ENCODE measurements around the gene USP25.
A peak's percentile ranks its signal among the peaks of the same experiment; 100 is the strongest.

The USP25 gene

GRCh38 chr21:15794277-15794912, 64.6 kb downstream of the USP25 start:
- H3K27ac ChIP-seq: no peak overlapping the region; the same call in 1 of the 2 replicates
- no peaks in the 10 kb centered on the region for H3K9me3 ChIP-seq (ENCODE audit: low read depth, low read length)
- peaks cover 8% of the 10 kb centered on the region; the same call in 1 of the 2 replicates for H3K36me3 ChIP-seq (ENCODE audit: insufficient read depth, low read length)
- DNase-seq (ENCODE audit: low read depth, low spot score): no peak
- TF ChIP-seq FOXP2 (optimal IDR thresholded peaks at IDR 0.05; ENCODE audit: control extremely low read depth, extremely low read length, insufficient read depth) (no peak), POLR2AphosphoS5 (IDR thresholded peaks at IDR 0.05; ENCODE audit: borderline replicate concordance, low read depth, low read length) (no peak), EZH2 (IDR thresholded peaks at IDR 0.05) (no peak)
- H3K9ac ChIP-seq (ENCODE audit: insufficient read length): no peak overlapping the region
- H3K4me3 ChIP-seq: no peak overlapping the region

- TF ChIP-seq EZH2 (IDR thresholded peaks at IDR 0.05): no peak
- TF ChIP-seq FOXP2 (optimal IDR thresholded peaks at IDR 0.05; ENCODE audit: control extremely low read depth, extremely low read length, insufficient read depth): no peak
- TF ChIP-seq POLR2AphosphoS5 (IDR thresholded peaks at IDR 0.05; ENCODE audit: borderline replicate concordance, low read depth, low read length): no peak
- Histone ChIP-seq H3K9me3 (ENCODE audit: low read depth, low read length) (no peaks in the 10 kb centered on the region), H3K4me3 (no peak overlapping the region), H3K9ac (ENCODE audit: insufficient read length) (no peak overlapping the region), H3K27ac (no peak overlapping the region), H3K36me3 (ENCODE audit: insufficient read depth, low read length) (peaks cover 15% of the 10 kb centered on the region; the same call in 1 of the 2 replicates)
- DNase-seq (ENCODE audit: low read depth, low spot score): no peak
Measured at GRCh38 chr21:15795533-15795932, 65.8 kb downstream of the USP25 start.

DNA sequence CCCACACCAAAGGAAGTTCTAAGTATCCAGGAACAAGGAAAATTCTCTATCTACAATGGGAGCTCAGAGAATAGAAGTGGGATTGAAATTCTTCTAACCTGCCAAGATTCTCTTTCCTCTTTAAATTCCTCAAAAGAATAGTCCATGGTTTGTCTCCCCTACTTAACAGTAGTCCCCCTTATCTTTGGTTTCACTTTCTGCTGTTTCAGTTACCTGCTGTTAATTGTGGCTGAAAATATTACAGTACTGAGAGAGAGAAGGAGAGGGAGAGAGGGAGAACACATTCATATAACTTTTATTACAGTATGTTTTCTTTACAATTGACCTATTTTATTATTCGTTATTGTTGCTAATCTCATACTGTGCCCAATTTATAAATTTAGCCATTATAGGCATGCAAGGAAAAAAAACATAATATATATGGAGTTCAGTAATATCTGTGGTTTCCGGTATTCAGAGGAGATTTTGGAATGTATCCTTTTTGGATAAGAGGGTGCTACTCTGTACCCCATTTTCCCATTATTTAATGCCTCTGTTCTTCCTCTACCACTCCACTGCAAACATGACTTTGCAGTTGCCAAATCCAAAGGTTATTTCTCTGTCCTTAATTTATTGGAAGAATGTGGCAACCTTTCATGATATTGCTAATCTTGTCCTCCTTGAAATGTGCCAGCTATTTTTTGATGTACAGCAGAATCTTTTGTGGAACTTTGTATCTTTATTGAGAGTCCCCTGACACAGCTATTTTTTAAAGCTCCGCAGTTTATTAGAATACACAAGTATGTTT, 68.0 kb downstream of the USP25 start:
- DNase-seq (ENCODE audit: low read depth, low spot score): peak; percentile 12

DNA sequence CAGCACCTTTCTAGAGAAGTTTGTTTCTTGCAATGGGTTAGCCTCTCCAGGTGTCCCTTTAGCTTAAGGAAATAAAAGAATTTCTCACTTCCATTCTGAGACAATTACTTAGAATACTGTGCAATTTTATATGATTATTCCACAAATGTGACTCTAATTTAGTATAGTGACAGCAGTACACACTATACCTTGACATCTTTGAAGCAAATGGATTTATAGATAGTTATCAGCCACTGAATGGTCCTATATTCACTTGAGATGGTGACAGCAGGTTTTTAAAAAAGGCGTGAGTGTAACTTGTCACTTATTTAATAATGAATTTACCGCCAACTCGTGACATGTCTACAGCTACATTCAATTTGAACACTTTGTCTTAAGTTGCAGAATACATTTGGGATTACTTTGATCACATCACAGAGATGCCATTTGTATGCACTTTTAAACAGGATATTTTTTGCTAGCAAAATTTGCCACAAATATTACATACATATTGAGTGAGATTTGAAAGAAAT, 71.6 kb downstream of the USP25 start:
- no peak for TF ChIP-seq FOXP2 (optimal IDR thresholded peaks at IDR 0.05; ENCODE audit: control extremely low read depth, extremely low read length, insufficient read depth)
- no peak for TF ChIP-seq POLR2AphosphoS5 (IDR thresholded peaks at IDR 0.05; ENCODE audit: borderline replicate concordance, low read depth, low read length)
- no peak for TF ChIP-seq EZH2 (IDR thresholded peaks at IDR 0.05)
- H3K36me3 ChIP-seq (ENCODE audit: insufficient read depth, low read length): peaks cover 21% of the 10 kb centered on the region; the same call in 1 of the 2 replicates
- H3K4me3 ChIP-seq: no peak overlapping the region
- no peak for DNase-seq (ENCODE audit: low read depth, low spot score)
- no peak overlapping the region for H3K9ac ChIP-seq (ENCODE audit: insufficient read length)
- H3K27ac ChIP-seq: no peak overlapping the region
- no peaks in the 10 kb centered on the region for H3K9me3 ChIP-seq (ENCODE audit: low read depth, low read length)

More for the DNA sequence above, 68.0 kb downstream of the USP25 start:
- no peaks in the 10 kb centered on the region for H3K9me3 ChIP-seq (ENCODE audit: low read depth, low read length)
- H3K27ac ChIP-seq: peak overlapping the region; percentile 71
- H3K9ac ChIP-seq (ENCODE audit: insufficient read length): no peak overlapping the region
- H3K4me3 ChIP-seq: peak overlapping the region; percentile 14; the same call in 1 of the 2 replicates
- TF ChIP-seq POLR2AphosphoS5 (IDR thresholded peaks at IDR 0.05; ENCODE audit: borderline replicate concordance, low read depth, low read length): no peak
- TF ChIP-seq EZH2 (IDR thresholded peaks at IDR 0.05): no peak
- TF ChIP-seq FOXP2 (optimal IDR thresholded peaks at IDR 0.05; ENCODE audit: control extremely low read depth, extremely low read length, insufficient read depth): no peak
- H3K36me3 ChIP-seq (ENCODE audit: insufficient read depth, low read length): peaks cover 16% of the 10 kb centered on the region; the same call in 1 of the 2 replicates

DNA sequence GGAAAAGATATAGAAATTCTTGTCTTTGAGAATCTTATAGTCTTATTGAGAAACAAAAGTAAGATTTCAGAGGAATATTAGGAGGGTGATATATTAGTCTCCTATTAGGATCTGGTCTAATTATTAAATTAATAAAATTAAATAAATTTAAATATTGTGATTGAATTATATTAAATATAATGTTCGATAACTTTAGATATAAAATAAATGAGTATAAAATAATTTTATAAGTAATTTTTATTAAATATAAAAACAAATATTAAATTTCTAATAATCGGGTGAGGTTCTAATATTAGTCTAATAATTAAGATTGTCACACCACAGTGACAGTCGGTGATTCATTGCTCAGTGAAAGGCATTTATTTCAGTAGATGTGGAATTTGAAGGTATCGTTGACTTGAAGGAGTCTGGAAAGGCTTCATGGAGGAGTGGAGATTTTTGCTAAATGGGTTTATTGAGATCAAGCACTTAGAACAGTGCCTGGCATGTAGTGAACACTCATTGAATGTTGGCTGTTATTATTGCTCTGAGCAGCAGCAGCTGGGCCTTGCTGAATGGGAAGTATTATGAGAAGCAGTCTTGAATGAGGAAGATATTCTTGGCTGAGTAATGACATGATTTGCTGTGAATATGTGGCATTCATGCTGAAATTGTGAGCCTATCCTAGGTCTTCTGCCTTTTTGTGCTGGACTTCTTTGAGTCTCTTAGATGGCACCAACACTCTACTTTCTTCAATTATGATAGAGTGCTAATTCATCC, 74.6 kb downstream of the USP25 start:
- Histone ChIP-seq H3K36me3 (ENCODE audit: insufficient read depth, low read length) (peaks cover 39% of the 10 kb centered on the region), H3K27ac (no peak overlapping the region), H3K9me3 (ENCODE audit: low read depth, low read length) (no peaks in the 10 kb centered on the region), H3K4me3 (no peak overlapping the region), H3K9ac (ENCODE audit: insufficient read length) (no peak overlapping the region)
- DNase-seq (ENCODE audit: low read depth, low spot score): no peak
- TF ChIP-seq POLR2AphosphoS5 (IDR thresholded peaks at IDR 0.05; ENCODE audit: borderline replicate concordance, low read depth, low read length) (no peak), EZH2 (IDR thresholded peaks at IDR 0.05) (no peak), FOXP2 (optimal IDR thresholded peaks at IDR 0.05; ENCODE audit: control extremely low read depth, extremely low read length, insufficient read depth) (no peak)

DNA sequence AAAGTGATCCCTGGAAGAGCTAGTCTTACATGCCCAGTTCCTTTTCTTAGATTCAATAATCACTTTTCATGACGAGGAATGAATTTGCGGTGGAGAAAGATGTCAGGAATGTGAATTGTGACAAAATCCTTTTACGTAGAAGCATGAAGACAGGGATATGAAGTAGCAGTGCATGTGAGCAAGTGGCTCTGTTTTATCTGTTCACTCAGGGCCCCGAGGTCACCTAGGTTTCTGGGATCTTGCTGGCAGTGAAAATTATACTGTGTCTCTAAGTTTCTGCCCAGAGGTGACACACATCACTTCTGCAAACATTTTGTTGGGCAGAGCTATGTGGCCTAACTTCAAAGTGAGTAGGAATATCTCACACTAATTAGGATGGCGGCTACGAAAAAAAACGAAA, 79.3 kb downstream of the USP25 start:
- Histone ChIP-seq H3K4me3 (no peak overlapping the region), H3K27ac (no peak overlapping the region), H3K9ac (ENCODE audit: insufficient read length) (no peak overlapping the region), H3K36me3 (ENCODE audit: insufficient read depth, low read length) (peaks cover 63% of the 10 kb centered on the region), H3K9me3 (ENCODE audit: low read depth, low read length) (peaks cover 9% of the 10 kb centered on the region; the same call in 1 of the 2 replicates)
- TF ChIP-seq EZH2 (IDR thresholded peaks at IDR 0.05) (no peak), FOXP2 (optimal IDR thresholded peaks at IDR 0.05; ENCODE audit: control extremely low read depth, extremely low read length, insufficient read depth) (no peak), POLR2AphosphoS5 (IDR thresholded peaks at IDR 0.05; ENCODE audit: borderline replicate concordance, low read depth, low read length) (no peak)
- no peak for DNase-seq (ENCODE audit: low read depth, low spot score)

- Histone ChIP-seq H3K4me3 (no peak overlapping the region), H3K36me3 (ENCODE audit: insufficient read depth, low read length) (peaks cover 63% of the 10 kb centered on the region), H3K9me3 (ENCODE audit: low read depth, low read length) (peaks cover 9% of the 10 kb centered on the region; the same call in 1 of the 2 replicates), H3K9ac (ENCODE audit: insufficient read length) (no peak overlapping the region), H3K27ac (no peak overlapping the region)
- DNase-seq (ENCODE audit: low read depth, low spot score): no peak
- TF ChIP-seq EZH2 (IDR thresholded peaks at IDR 0.05) (no peak), FOXP2 (optimal IDR thresholded peaks at IDR 0.05; ENCODE audit: control extremely low read depth, extremely low read length, insufficient read depth) (no peak), POLR2AphosphoS5 (IDR thresholded peaks at IDR 0.05; ENCODE audit: borderline replicate concordance, low read depth, low read length) (no peak)
Measured at GRCh38 chr21:15809818-15810217, 80.0 kb downstream of the USP25 start.
